GM23248 (cell line): ENCODE data around the gene LARP4B.

Source experiments
- EZH2 ChIP-seq: fragments of 200-600 bp; sonication (generic); IDR thresholded peaks from 2 replicates; pipeline ENCODE4 v1.6.1; 2018; ENCODE audit warnings: antibody characterized with exemption, mild to moderate bottlenecking; ENCODE audit not compliant: insufficient read depth, poor library complexity, severe bottlenecking
- EZH2phosphoT487 ChIP-seq: fragments of 200-600 bp; sonication (generic); IDR thresholded peaks from 2 replicates; pipeline ENCODE4 v1.6.1; 2018; ENCODE audit warnings: antibody characterized with exemption, moderate library complexity, mild to moderate bottlenecking, low read depth; ENCODE audit not compliant: insufficient read depth

DNA sequence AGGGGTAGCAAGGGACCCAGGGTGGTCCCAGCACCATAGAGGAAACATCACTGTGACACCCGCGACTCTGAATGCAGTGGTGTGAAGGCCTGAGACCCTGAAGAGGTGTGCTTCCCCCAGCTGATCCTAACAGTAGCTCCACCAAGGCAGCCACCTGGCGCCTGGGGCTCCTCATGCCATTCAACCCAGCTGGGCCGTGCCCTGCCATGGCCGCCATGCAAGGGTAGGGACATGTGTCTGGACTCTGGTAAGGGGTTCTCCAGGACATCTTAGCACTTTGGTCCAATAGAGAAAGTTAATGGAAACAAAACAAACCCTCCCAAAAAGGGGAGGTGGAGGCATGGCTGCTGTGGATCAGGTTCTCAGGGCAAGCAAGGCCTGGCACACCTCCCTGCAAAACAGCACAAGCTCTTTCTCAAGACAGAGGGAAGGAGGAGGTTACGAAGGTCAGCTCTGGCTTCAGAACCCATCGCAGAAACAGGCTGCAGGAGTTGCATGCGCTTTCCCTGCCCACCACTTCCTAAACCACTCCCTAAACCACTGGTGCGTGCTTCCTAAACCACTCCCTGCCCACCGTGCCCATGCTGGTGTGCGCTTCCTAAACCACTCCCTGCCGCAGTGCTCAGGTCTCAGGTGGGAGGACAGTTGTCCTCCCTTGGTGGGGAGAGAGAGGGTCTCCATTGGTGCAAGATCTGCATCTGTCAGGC lies 108.7 kb downstream of the LARP4B start:
- TF ChIP-seq EZH2phosphoT487 (no peak), EZH2 (no peak)
